Gastroesophageal sphincter (tissue), 3 donors: ENCODE results near the gene ZFX.
"Not testable (repeated sequence)": the region's sequence is repeated elsewhere in the genome, so short reads cannot be mapped to it uniquely, and the experiment has no call there.

ENCODE experiments used
- EP300 ChIP-seq: sonication (generic); formaldehyde crosslinking; IDR thresholded peaks from one replicate; pipeline ENCODE4 v1.6.1; 2017; ENCODE audit warnings: antibody characterized with exemption, mild to moderate bottlenecking
- POLR2A ChIP-seq, 2 donors: fragments of 450-650 bp; IDR thresholded peaks; one replicate each; pipeline ENCODE4 v1.6.1; 2017; ENCODE audit warnings: antibody characterized with exemption in 2 of 2, mild to moderate bottlenecking in 2 of 2, moderate library complexity in 1 of 2
- POLR2AphosphoS5 ChIP-seq: sonication (generic); formaldehyde crosslinking; IDR thresholded peaks from one replicate; pipeline ENCODE4 v1.6.1; 2017; ENCODE audit warnings: antibody characterized with exemption
- TF ChIP-seq, protein P1 (sequence below), 4 experiments: fragments of 200-600 bp in 2 of 4; fragments of 450-650 bp in 2 of 4; sonication (generic) in 1 of 4; IDR thresholded peaks; one replicate each; pipeline ENCODE4 v1.5.1; 2017 to 2019; ENCODE audit warnings: antibody characterized with exemption in 4 of 4, mild to moderate bottlenecking in 2 of 4, moderate library complexity in 2 of 4

DNA sequence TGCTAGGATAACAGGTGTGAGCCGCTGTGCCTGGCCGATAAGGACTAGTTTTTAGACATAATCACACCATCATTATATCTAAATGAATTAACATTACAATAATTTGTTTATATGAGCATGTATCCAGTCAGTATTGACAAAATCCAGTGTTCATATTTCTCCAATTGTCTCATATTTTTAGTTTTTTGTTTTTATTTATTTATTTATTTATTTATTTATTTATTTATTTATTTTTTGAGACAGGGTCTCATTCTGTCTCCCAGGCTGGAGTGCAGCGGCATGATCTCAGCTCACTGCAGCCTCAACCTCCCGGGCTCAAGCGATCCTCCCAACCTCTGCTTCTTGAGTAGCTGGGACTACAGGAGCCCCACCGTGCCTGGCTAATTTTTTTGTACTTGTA is 5.5 kb upstream of the ZFX start:
- TF ChIP-seq, protein P1, sequence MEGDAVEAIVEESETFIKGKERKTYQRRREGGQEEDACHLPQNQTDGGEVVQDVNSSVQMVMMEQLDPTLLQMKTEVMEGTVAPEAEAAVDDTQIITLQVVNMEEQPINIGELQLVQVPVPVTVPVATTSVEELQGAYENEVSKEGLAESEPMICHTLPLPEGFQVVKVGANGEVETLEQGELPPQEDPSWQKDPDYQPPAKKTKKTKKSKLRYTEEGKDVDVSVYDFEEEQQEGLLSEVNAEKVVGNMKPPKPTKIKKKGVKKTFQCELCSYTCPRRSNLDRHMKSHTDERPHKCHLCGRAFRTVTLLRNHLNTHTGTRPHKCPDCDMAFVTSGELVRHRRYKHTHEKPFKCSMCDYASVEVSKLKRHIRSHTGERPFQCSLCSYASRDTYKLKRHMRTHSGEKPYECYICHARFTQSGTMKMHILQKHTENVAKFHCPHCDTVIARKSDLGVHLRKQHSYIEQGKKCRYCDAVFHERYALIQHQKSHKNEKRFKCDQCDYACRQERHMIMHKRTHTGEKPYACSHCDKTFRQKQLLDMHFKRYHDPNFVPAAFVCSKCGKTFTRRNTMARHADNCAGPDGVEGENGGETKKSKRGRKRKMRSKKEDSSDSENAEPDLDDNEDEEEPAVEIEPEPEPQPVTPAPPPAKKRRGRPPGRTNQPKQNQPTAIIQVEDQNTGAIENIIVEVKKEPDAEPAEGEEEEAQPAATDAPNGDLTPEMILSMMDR (IDR thresholded peaks at IDR 0.05) = not testable (repeated sequence)
- not testable (repeated sequence) for TF ChIP-seq POLR2A (IDR thresholded peaks at IDR 0.05); EP300; POLR2AphosphoS5
